GM12878 (cell line): Measurements from ENCODE around the gene SNCB. TPM values are rescaled to one million over a fixed set of nuclear protein-coding genes. Genes with fewer than 3 reads are reported as not detected.

Experiments
- ATAC-seq: fragments of 200-7000 bp; cut with Tn5 transposase; 3 replicates; pipeline ENCODE4 v1.9.1; 2020; ENCODE audit warnings: mild to moderate bottlenecking, moderate library complexity
- BruUV-seq: library from RNA; stranded (reverse); fragments of 400-500 nt; replicated peaks from 2 replicates; lab custom pipeline; 2021; lab: Mats Ljungman, UMichigan
- CTCF ChIA-PET: fragments of 300-600 bp; sonication (Branson Sonifier 250); formaldehyde crosslinking; extraction: SDS; loops from one replicate; lab custom pipeline; 2021; ENCODE audit warnings: inconsistent platforms; lab: Yijun Ruan, JAX
- POLR2A ChIA-PET: fragments of 350-600 bp; formaldehyde crosslinking; extraction: SDS; loops from one replicate; lab custom pipeline; 2021; ENCODE audit warnings: inconsistent platforms; lab: Charles Lee
- RAD21 ChIA-PET: fragments of 300-600 bp; sonication (Branson Sonifier 250); formaldehyde crosslinking; loops from one replicate; lab custom pipeline; 2023; ENCODE audit warnings: antibody characterized with exemption; ENCODE audit not compliant: unreplicated experiment; lab: Charles Lee
- SMC1A ChIA-PET: fragments of 300-600 bp; sonication (Branson Sonifier 250); formaldehyde crosslinking; loops from one replicate; lab custom pipeline; 2023; ENCODE audit not compliant: unreplicated experiment, uncharacterized antibody; lab: Charles Lee
- DNase-seq: peaks from one replicate; pipeline ENCODE4 v3.0.0-alpha.2; 2011; ENCODE audit warnings: low read depth, low spot score
- FAIRE-seq: peaks from 3 replicates; lab custom pipeline; 2011; peaks lifted over from hg19 to GRCh38; lab: Jason Lieb, UNC
- H2AFZ ChIP-seq: 2 replicates; pipeline ENCODE4 v1.6.0; 2011; ENCODE audit warnings: low read depth, low read length, control low read depth; ENCODE audit not compliant: control insufficient read depth
- H3K27ac ChIP-seq: 2 replicates; pipeline ENCODE4 v1.5.1; 2011; ENCODE audit warnings: control low read depth; ENCODE audit not compliant: control insufficient read depth, insufficient read depth
- H3K27me3 ChIP-seq, 2 experiments: replicated peaks in 1 of 2; 2 replicates each; pipeline versions ENCODE4 v1.6.0 to v1.6.1; 2011; ENCODE audit warnings: low read length in 1 of 2; ENCODE audit not compliant: control insufficient read depth in 2 of 2, insufficient read depth in 2 of 2
- H3K36me3 ChIP-seq, 2 experiments: 2 replicates each; pipeline ENCODE4 v1.5.1; 2011; ENCODE audit warnings: low read length in 1 of 2; ENCODE audit not compliant: control insufficient read depth in 2 of 2, insufficient read depth in 2 of 2
- H3K4me1 ChIP-seq: 2 replicates; pipeline ENCODE4 v1.6.1; 2011; ENCODE audit warnings: mild to moderate bottlenecking, low read length, moderate library complexity, mixed read lengths; ENCODE audit not compliant: control insufficient read depth, insufficient read depth
- H3K4me2 ChIP-seq: 2 replicates; pipeline ENCODE4 v1.6.0; 2011; ENCODE audit warnings: control low read depth; ENCODE audit not compliant: control insufficient read depth, insufficient read depth
- H3K4me3 ChIP-seq: fragments of 200-600 bp; sonication (generic); 2 replicates; pipeline ENCODE4 v1.5.1; 2016
- H3K79me2 ChIP-seq: 2 replicates; pipeline ENCODE4 v1.6.0; 2011; ENCODE audit warnings: low read length; ENCODE audit not compliant: control insufficient read depth, insufficient read depth
- H3K9ac ChIP-seq: 2 replicates; pipeline ENCODE4 v1.8.0; 2011; ENCODE audit warnings: low read length, control low read depth, mixed read lengths; ENCODE audit not compliant: control insufficient read depth, insufficient read depth
- H3K9me3 ChIP-seq: replicated peaks from 3 replicates; pipeline ENCODE4 v1.5.1; 2011; ENCODE audit warnings: mild to moderate bottlenecking, low read length; ENCODE audit not compliant: control insufficient read depth, insufficient read depth
- H4K20me1 ChIP-seq: 2 replicates; pipeline ENCODE4 v1.6.0; 2011; ENCODE audit not compliant: control insufficient read depth, insufficient read depth
- CHD1 ChIP-seq: IDR thresholded peaks from 2 replicates; pipeline ENCODE4 v1.6.1; 2012; ENCODE audit warnings: low read depth, low read length, improper control_type of control experiment
- IKZF1 ChIP-seq: fragments of 450-650 bp; conservative IDR thresholded peaks from 2 replicates; pipeline ENCODE4 v1.6.1; 2017; ENCODE audit warnings: antibody characterized with exemption, mild to moderate bottlenecking
- MYB ChIP-seq: fragments of 150-350 bp; IDR thresholded peaks from 2 replicates; pipeline ENCODE4 v1.6.1; 2014; ENCODE audit warnings: mild to moderate bottlenecking, low read depth, low read length, borderline replicate concordance
- MYC ChIP-seq: IDR thresholded peaks from 2 replicates; pipeline ENCODE4 v1.6.1; 2011; ENCODE audit warnings: mild to moderate bottlenecking, low read length, moderate library complexity, inconsistent platforms; ENCODE audit not compliant: insufficient read depth, insufficient replicate concordance, insufficient read length, severe bottlenecking
- NFYA ChIP-seq: IDR thresholded peaks from 2 replicates; pipeline ENCODE4 v1.6.1; 2011; ENCODE audit warnings: low read depth, mild to moderate bottlenecking, low read length, improper control_type of control experiment, borderline replicate concordance
- NR2C1 ChIP-seq: fragments of 450-650 bp; IDR thresholded peaks from 2 replicates; pipeline ENCODE4 v1.6.1; 2017; ENCODE audit warnings: antibody characterized with exemption, mild to moderate bottlenecking, moderate library complexity
- SIX5 ChIP-seq: IDR thresholded peaks from 2 replicates; pipeline ENCODE4 v1.6.1; 2011; ENCODE audit warnings: mild to moderate bottlenecking, low read depth, low read length, moderate library complexity; ENCODE audit not compliant: severe bottlenecking
- SRF ChIP-seq, 2 experiments: IDR thresholded peaks; 2 replicates each; pipeline ENCODE4 v1.6.1; 2011; ENCODE audit warnings: low read depth in 2 of 2, low read length in 2 of 2, mild to moderate bottlenecking in 1 of 2, moderate library complexity in 1 of 2
- TCF7 ChIP-seq: IDR thresholded peaks from 2 replicates; pipeline ENCODE4 v1.6.1; 2014; ENCODE audit warnings: antibody characterized with exemption, borderline replicate concordance
- WGBS: methylation state at CpG from one replicate; pipeline ENCODE4 v1.1.6; 2016; ENCODE audit warnings: low lambda C conversion rate; ENCODE audit not compliant: insufficient replicate concordance, insufficient coverage; ENCODE audit errors: missing lambda C conversion rate; 5-methylcytosine and 5-hydroxymethylcytosine counted together
- in situ Hi-C: fragments of 300-500 bp; cut with MboI; formaldehyde crosslinking; loops from 9 replicates; pipeline ENCODE4 v1.14.3; 2018; ENCODE audit warnings: mixed read lengths
- intact Hi-C: fragments of 100-400 bp; cut with micrococcal nuclease; formaldehyde crosslinking; loops from one replicate; pipeline ENCODE4 v1.14.2; 2022; ENCODE audit not compliant: unreplicated experiment
- polyA plus RNA-seq, 11 experiments: library from polyadenylated mRNA; depleted of rRNA in 4 of 11; unstranded in 6 of 11; stranded (reverse) in 5 of 11; fragments of >200 nt; fragmentation: Nextera tagmentation in 4 of 11; fragmentation: Illumina TruSeq in 1 of 11; extraction: Ambion mirVana in 4 of 11; extraction: Trizol in 1 of 11; gene quantifications; 1 replicate in 1 of 11; 2 replicates in 10 of 11; pipeline versions ENCODE4 v1.2.1 to v1.2.3, GENCODE V29; 2011 to 2016; ENCODE audit warnings: inconsistent platforms in 2 of 11, missing spikeins in 2 of 11, low read depth in 1 of 11
- total RNA-seq, 4 experiments: library from RNA; depleted of rRNA in 3 of 4; stranded (reverse); fragments of >200 nt in 3 of 4; fragmentation: Illumina TruSeq in 1 of 4; extraction: Trizol in 1 of 4; gene quantifications; 2 replicates each; pipeline versions ENCODE4 v1.2.1 to v1.2.3, GENCODE V29; 2013 to 2021
- TF ChIP-seq, protein P1 (sequence below): fragments of 450-650 bp; IDR thresholded peaks from 2 replicates; pipeline ENCODE4 v1.6.1; 2018; ENCODE audit warnings: borderline replicate concordance, mild to moderate bottlenecking; ENCODE audit not compliant: partially characterized antibody
- TF ChIP-seq, protein P2 (sequence below): fragments of 450-650 bp; IDR thresholded peaks from 2 replicates; pipeline ENCODE4 v1.6.1; 2016; ENCODE audit warnings: mild to moderate bottlenecking, moderate library complexity, borderline replicate concordance

Gene SNCB
- total and polyA plus RNA-seq, 10 of the 15 experiments (the other 5 are each of a cell fraction or from before 2014, with no cell fraction given), result 0.75 TPM; not detected in 9

DNA sequence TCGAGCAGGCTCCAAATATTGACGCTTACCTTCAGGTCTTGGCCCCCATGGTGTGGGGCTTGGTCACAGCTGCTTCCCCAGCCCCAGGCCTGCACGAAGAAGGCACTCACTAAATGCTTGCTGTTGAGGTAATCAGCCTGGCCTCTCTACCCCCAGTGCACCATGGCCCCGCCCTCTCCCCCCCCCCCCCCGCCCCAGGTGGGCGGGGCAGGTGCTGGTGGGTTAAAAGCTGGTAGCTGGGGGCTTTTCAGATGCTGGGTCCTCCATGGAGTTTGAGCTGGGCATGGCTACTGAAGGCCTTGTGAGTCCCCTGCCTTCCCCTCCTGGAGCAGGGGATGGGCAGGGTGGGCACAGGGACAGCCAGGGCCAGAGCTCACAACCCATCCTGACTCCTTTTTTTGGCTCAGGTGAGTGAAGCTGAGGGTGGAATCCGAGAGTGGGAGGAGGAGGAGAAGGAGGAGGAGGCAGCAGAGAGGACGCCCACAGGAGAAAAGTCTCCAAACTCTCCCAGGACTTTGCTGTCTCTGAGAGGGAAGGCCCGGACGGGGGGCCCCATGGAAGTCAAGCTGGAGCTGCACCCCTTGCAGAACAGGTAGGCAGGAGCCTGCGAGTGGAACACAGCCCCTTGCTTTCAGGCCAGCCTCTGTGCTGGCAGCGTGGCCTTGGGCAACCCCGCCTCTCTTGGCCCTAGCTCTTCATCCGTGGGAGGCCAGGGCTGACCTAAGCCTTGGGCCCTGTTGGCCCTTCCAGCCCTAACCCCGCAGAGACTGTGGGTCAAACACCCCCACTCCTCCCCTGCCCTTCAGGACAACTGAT, 12.5 kb upstream of the SNCB start (continued):
- TF ChIP-seq MYC, result no peak
- no peak for TF ChIP-seq SIX5
- TF ChIP-seq NR2C1, result no peak

DNA sequence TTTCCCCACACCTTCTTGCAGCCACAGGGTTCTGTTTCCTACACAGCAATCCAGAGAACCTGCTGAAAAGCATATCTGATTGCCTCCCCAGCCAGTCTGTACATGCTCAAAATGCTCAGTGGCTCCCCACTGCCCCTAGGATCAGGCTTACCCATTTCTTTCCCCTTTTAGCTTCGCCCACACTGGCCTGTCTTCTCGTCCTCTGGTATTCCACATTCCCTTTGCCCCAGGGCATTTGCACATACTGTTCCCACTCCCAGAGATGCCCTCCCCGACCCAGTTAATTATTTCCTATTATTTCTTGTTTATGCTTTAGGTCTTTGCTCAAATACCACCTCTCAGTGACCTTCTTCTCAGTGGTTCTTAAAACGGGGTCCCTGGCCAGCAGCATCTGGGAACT, 10.3 kb upstream of the SNCB start:
- Histone ChIP-seq H2AFZ (no peak overlapping the region), H3K4me3 (no peak overlapping the region), H3K27me3 (no peaks in the 10 kb centered on the region), H3K27ac (no peak overlapping the region), H3K9ac (no peak overlapping the region), H3K4me2 (no peak overlapping the region), H3K4me1 (no peaks in the 10 kb centered on the region), H4K20me1 (no peaks in the 10 kb centered on the region), H3K9me3 (no peaks in the 10 kb centered on the region), H3K36me3 (no peaks in the 10 kb centered on the region), H3K79me2 (no peaks in the 10 kb centered on the region)
- FAIRE-seq (no peak), DNase-seq (no peak), ATAC-seq (no peak)
- POLR2A ChIA-PET, result no interaction called here
- CTCF ChIA-PET, result interaction anchor here (0.6 kb wide), 1 partner anchor 408 kb away, joined by 4 read pairs; no protein-coding TSS in a partner anchor
- 2% methylated on average over 4 of the region's 4 CpGs for whole genome bisulfite sequencing
- SMC1A ChIA-PET, result no interaction called here
- TF ChIP-seq, protein P1, sequence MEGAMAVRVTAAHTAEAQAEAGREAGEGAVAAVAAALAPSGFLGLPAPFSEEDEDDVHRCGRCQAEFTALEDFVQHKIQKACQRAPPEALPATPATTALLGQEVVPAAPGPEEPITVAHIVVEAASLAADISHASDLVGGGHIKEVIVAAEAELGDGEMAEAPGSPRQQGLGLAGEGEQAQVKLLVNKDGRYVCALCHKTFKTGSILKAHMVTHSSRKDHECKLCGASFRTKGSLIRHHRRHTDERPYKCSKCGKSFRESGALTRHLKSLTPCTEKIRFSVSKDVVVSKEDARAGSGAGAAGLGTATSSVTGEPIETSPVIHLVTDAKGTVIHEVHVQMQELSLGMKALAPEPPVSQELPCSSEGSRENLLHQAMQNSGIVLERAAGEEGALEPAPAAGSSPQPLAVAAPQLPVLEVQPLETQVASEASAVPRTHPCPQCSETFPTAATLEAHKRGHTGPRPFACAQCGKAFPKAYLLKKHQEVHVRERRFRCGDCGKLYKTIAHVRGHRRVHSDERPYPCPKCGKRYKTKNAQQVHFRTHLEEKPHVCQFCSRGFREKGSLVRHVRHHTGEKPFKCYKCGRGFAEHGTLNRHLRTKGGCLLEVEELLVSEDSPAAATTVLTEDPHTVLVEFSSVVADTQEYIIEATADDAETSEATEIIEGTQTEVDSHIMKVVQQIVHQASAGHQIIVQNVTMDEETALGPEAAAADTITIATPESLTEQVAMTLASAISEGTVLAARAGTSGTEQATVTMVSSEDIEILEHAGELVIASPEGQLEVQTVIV, result no peak
- no peak for TF ChIP-seq SRF (IDR thresholded peaks at IDR 0.05; ENCODE audit: low read depth in 2 of 2, low read length in 2 of 2)
- no peak for TF ChIP-seq CHD1
- TF ChIP-seq, protein P2, sequence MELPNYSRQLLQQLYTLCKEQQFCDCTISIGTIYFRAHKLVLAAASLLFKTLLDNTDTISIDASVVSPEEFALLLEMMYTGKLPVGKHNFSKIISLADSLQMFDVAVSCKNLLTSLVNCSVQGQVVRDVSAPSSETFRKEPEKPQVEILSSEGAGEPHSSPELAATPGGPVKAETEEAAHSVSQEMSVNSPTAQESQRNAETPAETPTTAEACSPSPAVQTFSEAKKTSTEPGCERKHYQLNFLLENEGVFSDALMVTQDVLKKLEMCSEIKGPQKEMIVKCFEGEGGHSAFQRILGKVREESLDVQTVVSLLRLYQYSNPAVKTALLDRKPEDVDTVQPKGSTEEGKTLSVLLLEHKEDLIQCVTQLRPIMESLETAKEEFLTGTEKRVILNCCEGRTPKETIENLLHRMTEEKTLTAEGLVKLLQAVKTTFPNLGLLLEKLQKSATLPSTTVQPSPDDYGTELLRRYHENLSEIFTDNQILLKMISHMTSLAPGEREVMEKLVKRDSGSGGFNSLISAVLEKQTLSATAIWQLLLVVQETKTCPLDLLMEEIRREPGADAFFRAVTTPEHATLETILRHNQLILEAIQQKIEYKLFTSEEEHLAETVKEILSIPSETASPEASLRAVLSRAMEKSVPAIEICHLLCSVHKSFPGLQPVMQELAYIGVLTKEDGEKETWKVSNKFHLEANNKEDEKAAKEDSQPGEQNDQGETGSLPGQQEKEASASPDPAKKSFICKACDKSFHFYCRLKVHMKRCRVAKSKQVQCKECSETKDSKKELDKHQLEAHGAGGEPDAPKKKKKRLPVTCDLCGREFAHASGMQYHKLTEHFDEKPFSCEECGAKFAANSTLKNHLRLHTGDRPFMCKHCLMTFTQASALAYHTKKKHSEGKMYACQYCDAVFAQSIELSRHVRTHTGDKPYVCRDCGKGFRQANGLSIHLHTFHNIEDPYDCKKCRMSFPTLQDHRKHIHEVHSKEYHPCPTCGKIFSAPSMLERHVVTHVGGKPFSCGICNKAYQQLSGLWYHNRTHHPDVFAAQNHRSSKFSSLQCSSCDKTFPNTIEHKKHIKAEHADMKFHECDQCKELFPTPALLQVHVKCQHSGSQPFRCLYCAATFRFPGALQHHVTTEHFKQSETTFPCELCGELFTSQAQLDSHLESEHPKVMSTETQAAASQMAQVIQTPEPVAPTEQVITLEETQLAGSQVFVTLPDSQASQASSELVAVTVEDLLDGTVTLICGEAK, result no peak
- no peak for TF ChIP-seq MYB
- no peak for TF ChIP-seq NFYA
- TF ChIP-seq IKZF1, result no peak
- no peak for TF ChIP-seq TCF7
- RAD21 ChIA-PET, result no interaction called here
- intact Hi-C loops, result loop anchor here (10.0 kb wide), 1 partner anchor 226 kb away; the partner anchor contains the start of gene CLTB
- BruUV-seq, result no TSS peak
- in situ Hi-C loops, result no loop called here
